VCaP (cell line): ENCODE results near the gene NT5DC3.

Experiments
- H3K27ac ChIP-seq: fragments of 450-650 bp; 2 replicates; pipeline ENCODE4 v1.5.1; 2017
- CTCF ChIP-seq: fragments of 450-650 bp; conservative IDR thresholded peaks from 2 replicates; pipeline ENCODE4 v1.5.1; 2017; ENCODE audit warnings: mild to moderate bottlenecking, moderate library complexity

Gene NT5DC3

GRCh38 chr12:103805655-103806360 lies 35.2 kb downstream of the NT5DC3 start:
- TF ChIP-seq CTCF = no peak
- H3K27ac ChIP-seq = no peak overlapping the region

GRCh38 chr12:103803847-103804246 lies 37.2 kb downstream of the NT5DC3 start:
- TF ChIP-seq CTCF = no peak
- H3K27ac ChIP-seq = no peak overlapping the region

- peak overlapping the region; percentile 98 for H3K27ac ChIP-seq
- no peak for TF ChIP-seq CTCF
These were observed 38.5 kb downstream of the NT5DC3 start for GRCh38 chr12:103802586-103802886.

- TF ChIP-seq CTCF = no peak
- peak overlapping the region; percentile 98 for H3K27ac ChIP-seq
These were observed 39.1 kb downstream of the NT5DC3 start for GRCh38 chr12:103801709-103802585.

GRCh38 chr12:103799857-103800771 lies 40.9 kb downstream of the NT5DC3 start:
- TF ChIP-seq CTCF = no peak
- peak overlapping the region; percentile 98 for H3K27ac ChIP-seq

- TF ChIP-seq CTCF = no peak
- H3K27ac ChIP-seq = peak overlapping the region; percentile 98
These were observed 41.6 kb downstream of the NT5DC3 start for GRCh38 chr12:103799504-103799856.

- peak overlapping the region; percentile 98 for H3K27ac ChIP-seq
- TF ChIP-seq CTCF = no peak
These were observed 42.4 kb downstream of the NT5DC3 start for GRCh38 chr12:103798586-103798985.
